C4-2B (cell line): Measurements from ENCODE around the gene DLG1.

Experiments used
- H3K27ac ChIP-seq: fragments of 450-650 bp; 2 replicates; pipeline ENCODE4 v1.5.1; 2017
- CTCF ChIP-seq: fragments of 450-650 bp; conservative IDR thresholded peaks from 2 replicates; pipeline ENCODE4 v1.5.1; 2017; ENCODE audit warnings: mild to moderate bottlenecking
- ZFX ChIP-seq: fragments of 450-650 bp; IDR thresholded peaks from 2 replicates; pipeline ENCODE4 v1.6.1; 2017

DLG1 gene

GRCh38 chr3:197266331-197266730, 32.1 kb downstream of the DLG1 start:
- H3K27ac ChIP-seq = no peak overlapping the region
- no peak for TF ChIP-seq CTCF
- no peak for TF ChIP-seq ZFX

- H3K27ac ChIP-seq = no peak overlapping the region
- TF ChIP-seq ZFX (no peak), CTCF (no peak)
Measured at GRCh38 chr3:197262709-197263108, 35.7 kb downstream of the DLG1 start.

DNA sequence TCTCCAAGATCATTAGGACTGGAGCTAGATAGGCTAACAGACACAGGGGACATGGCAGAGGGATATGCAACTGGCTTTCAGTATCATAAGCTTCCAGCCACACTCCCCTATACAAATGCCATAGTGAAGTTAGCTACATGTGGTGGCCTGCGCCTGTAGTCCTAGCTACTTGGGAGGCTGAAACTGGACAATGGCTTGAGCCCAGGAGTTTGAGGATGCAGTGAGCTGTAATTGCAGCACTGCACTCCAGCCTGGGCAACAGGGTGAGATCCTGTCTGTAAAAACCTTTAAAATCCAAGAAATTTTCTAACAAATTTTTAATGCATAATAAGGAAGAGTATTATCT, 37.3 kb downstream of the DLG1 start:
- TF ChIP-seq CTCF = no peak
- no peak for TF ChIP-seq ZFX
- H3K27ac ChIP-seq = no peak overlapping the region

DNA sequence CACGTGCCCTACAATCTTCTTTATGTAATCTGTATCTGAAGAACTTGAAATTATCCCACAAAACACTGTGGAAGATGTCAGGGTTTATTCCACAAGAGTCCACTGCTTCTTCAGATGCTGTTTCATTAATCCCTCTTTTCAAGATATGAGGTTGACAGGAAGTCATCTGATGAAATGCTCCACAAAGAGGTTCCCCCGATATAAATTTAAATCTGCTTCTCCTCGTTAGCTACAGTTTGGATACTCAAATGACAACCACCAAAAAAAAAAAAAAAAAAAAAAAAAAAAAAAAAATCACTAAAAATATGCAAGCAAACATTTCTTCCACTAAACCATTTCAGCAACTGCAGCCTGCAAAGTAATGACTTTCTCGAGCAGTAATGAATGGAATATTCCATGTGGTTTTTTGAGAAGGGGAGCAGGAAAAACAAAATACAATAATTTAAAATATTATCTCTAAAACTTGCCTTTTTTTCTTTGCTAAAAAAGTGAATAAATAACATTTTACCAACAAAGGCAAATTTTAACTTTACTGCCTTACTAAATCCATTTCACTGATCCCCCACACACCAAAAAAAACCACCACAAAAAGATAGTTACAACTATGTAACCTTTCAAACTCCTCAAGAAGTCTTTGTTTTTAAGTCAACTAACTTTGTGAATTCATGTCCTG, 37.8 kb downstream of the DLG1 start:
- no peak overlapping the region for H3K27ac ChIP-seq
- TF ChIP-seq ZFX = no peak
- no peak for TF ChIP-seq CTCF

- TF ChIP-seq CTCF (no peak), ZFX (no peak)
- H3K27ac ChIP-seq = no peak overlapping the region
Measured at GRCh38 chr3:197259096-197259495, 39.3 kb downstream of the DLG1 start.

DNA sequence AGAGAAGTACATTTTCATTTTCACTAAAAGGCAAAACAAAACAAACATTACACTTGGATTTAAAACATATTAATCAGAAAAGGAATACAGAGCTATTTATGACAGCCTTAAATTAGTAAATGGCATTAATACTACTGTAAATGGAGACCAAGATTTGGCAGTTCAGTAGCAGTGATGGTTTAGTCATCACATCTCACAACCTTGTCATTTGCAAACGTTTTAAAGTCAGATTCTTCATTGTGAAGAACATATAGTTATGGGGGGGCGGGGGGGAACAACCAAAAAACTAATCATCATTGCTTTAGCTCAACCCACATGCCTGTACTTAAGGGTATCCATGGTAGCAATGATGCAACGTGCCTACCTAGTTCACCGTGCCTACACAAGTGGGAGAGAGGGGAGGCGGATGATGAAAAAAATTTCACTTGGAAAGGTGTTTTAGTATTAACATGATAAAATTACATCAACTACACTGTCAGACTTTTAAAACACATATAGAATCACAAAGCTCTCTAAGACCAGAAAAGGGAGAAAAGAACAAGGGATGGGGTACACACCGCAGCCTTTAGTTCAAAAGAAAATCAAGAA, 40.1 kb downstream of the DLG1 start:
- TF ChIP-seq ZFX (no peak), CTCF (no peak)

GRCh38 chr3:197257711-197258110, 40.7 kb downstream of the DLG1 start:
- TF ChIP-seq ZFX (no peak), CTCF (no peak)
- H3K27ac ChIP-seq = no peak overlapping the region

More for the DNA sequence above, 40.1 kb downstream of the DLG1 start:
- H3K27ac ChIP-seq = no peak overlapping the region
